Fibroblast of the aortic adventitia (primary cell): ENCODE results near the gene INPP1. TPM values are rescaled to one million over a fixed set of nuclear protein-coding genes. Genes with fewer than 3 reads are reported as not detected.

Experiments
- DNase-seq: peaks from one replicate; pipeline ENCODE4 v3.0.0-alpha.2; 2010; ENCODE audit warnings: low read depth
- H3K4me3 ChIP-seq: 2 replicates; pipeline ENCODE4 v1.5.1; 2011; ENCODE audit warnings: low read depth, mild to moderate bottlenecking, control low read depth, low read length, moderate library complexity
- CTCF ChIP-seq: IDR thresholded peaks from 2 replicates; pipeline ENCODE4 v1.5.1; 2011; ENCODE audit warnings: mild to moderate bottlenecking, low read length, control low read depth, inconsistent platforms; ENCODE audit not compliant: insufficient read depth
- total RNA-seq: library from RNA; depleted of rRNA; stranded (reverse); fragments of >200 nt; gene quantifications from 2 replicates; pipeline ENCODE4 v1.2.3, GENCODE V29; 2012; ENCODE audit warnings: low replicate concordance

INPP1 gene
- total RNA-seq, 1 donor, result 11.8 TPM

- H3K4me3 ChIP-seq, result no peak overlapping the region
- TF ChIP-seq CTCF, result no peak
- DNase-seq, result no peak
These were observed 22.7 kb upstream of the INPP1 start for GRCh38 chr2:190320696-190321095.

- no peak for DNase-seq
- TF ChIP-seq CTCF, result no peak
- H3K4me3 ChIP-seq, result no peak overlapping the region
These were observed 20.0 kb upstream of the INPP1 start for GRCh38 chr2:190323406-190323805.

GRCh38 chr2:190325588-190325987, 17.8 kb upstream of the INPP1 start:
- no peak overlapping the region for H3K4me3 ChIP-seq
- no peak for DNase-seq
- no peak for TF ChIP-seq CTCF

- H3K4me3 ChIP-seq, result no peak overlapping the region
- no peak for TF ChIP-seq CTCF
- no peak for DNase-seq
These were observed 15.4 kb upstream of the INPP1 start for GRCh38 chr2:190327867-190328572.

- peak; percentile 42 for DNase-seq
- peak; percentile 21 for TF ChIP-seq CTCF
- no peak overlapping the region for H3K4me3 ChIP-seq
These were observed 14.7 kb upstream of the INPP1 start for GRCh38 chr2:190328573-190329147.

- DNase-seq, result no peak
- H3K4me3 ChIP-seq, result no peak overlapping the region
- TF ChIP-seq CTCF, result no peak
These were observed 10.0 kb upstream of the INPP1 start for GRCh38 chr2:190333395-190333794.

- no peak overlapping the region for H3K4me3 ChIP-seq
- DNase-seq, result no peak
- TF ChIP-seq CTCF, result no peak
These were observed 9.5 kb upstream of the INPP1 start for GRCh38 chr2:190333928-190334327.
